Posterior cingulate gyrus (tissue), 11 donors: ENCODE measurements around the gene CDC42BPA.
"Not testable (repeated sequence)": the region's sequence is repeated elsewhere in the genome, so short reads cannot be mapped to it uniquely, and the experiment has no call there.

Source experiments
- DNase-seq, 10 donors: peaks; one replicate each; pipeline versions ENCODE4 v3.0.0 to v3.0.0-alpha.2; 2020 to 2021; ENCODE audit warnings: mixed read lengths in 3 of 10
- intact Hi-C: fragments of 100-400 bp; cut with DNase I; formaldehyde crosslinking; loops from one replicate; pipeline ENCODE4 v1.15.1; 2023

The CDC42BPA gene

DNA sequence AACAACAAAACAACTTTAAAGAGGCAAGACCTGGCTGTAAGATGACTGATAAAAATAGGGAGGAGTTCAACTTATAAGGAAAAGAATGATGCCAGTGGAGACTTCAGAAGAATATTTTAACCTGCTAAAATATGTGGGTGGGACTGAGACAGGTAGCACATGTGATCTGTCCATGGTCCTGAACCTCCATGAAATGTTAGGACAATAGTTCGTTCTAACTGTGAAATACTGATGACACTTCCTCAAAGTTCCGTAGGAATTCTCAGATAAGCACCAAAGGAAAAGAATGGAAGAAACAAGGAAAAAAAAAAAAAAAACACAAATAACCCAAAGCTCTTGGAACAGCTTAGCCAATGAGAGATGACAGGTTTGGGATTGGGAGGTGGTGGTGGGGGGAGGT lies 44.7 kb downstream of the CDC42BPA start:
- no peak for DNase-seq
- intact Hi-C loops = no loop called here

DNA sequence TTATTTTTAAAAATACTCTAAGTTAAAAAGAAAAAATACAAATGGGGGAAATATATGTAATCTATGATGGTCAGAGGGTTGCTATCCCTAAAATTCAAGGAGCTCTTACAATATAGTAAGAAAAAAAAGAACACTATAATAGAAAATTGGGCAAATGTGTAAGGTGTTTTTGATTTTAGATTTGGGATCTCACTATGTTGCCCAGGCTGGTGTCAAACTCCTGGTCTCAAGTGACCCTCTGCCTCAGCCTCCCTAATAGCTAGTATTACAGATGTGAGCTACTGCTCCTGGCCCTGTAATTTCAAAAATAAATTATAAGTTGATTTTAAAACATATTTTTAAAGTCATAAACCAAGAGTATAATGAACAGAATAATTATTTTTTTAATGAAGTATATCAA lies 45.9 kb downstream of the CDC42BPA start:
- intact Hi-C loops = no loop called here

DNA sequence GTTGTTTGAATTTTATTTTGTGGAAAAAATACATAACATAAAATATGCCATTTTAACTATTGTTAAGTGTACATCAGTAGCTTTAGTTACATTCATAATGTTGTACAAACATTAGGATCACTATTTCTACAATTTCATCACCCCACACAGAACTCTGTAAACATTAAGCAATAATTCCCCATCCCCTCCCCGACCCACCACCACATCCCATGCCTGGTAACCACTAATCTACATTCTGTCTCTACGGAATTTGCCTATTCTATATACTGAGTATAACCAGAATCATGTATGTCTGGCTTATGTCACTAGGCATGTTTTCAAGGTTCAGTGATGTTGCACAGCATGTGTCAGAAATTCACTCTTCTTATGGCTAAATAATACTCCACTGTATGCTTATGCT lies 47.7 kb downstream of the CDC42BPA start:
- no peak for DNase-seq
- intact Hi-C loops = no loop called here

More for the DNA sequence above, 45.9 kb downstream of the CDC42BPA start:
- DNase-seq = no peak

DNA sequence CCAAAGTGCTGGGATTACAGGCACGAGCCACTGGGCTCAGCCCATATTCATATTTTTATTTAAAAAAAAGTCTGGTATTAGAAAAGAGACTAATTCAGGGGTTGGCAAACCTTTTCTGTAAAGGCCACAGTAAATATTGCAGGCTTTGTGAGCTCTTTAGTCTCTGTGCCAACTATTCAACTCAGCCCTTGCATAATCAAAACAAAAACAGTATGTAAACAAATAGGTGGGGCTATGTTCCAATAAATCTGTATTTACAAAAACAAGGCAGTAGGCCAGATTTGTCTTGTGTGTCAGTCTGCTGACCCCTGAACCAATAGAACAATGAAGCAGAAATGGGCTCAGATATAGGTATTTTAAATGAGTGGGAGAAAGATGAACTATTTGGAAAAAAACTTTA lies 49.3 kb downstream of the CDC42BPA start:
- no peak for DNase-seq
- intact Hi-C loops = no loop called here

DNA sequence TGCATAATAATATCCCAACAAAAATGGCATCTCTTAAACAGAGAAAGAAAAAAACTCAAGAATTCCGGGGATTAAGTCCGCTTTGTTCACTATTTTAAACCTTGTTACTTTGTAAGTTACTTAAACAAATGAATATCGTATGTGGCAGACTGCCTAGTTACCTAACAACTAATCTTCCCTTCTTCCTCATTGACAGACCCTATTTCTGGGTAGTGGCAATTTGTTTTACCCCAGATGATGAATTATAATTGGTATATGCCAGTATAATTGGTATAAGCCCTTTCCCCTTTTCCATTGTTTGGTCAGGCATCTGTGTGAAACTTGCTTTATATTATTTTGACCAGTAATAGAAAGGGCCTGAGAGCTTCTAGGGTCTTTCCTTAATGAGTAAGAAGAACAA lies 52.4 kb downstream of the CDC42BPA start:
- intact Hi-C loops = no loop called here
- DNase-seq = no peak

DNA sequence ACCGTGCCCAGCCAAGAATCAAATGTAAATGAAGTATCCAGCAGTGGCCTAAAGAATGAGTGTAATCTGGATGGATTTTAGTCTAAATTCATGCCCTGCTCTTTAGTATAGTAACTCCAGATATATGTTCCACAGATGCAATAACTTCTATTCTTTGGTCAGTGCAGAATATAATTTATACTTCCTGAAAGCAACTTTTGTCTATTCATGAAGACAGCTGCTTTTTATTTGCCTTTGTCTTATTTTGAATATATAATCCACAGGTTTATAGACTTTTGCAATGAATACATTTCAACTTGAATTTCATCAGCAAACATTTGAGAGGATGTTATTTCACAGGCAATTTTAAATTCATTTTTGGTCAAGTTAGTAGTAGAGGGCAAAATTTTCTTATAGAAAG lies 54.4 kb downstream of the CDC42BPA start:
- intact Hi-C loops = no loop called here
- no peak for DNase-seq

DNA sequence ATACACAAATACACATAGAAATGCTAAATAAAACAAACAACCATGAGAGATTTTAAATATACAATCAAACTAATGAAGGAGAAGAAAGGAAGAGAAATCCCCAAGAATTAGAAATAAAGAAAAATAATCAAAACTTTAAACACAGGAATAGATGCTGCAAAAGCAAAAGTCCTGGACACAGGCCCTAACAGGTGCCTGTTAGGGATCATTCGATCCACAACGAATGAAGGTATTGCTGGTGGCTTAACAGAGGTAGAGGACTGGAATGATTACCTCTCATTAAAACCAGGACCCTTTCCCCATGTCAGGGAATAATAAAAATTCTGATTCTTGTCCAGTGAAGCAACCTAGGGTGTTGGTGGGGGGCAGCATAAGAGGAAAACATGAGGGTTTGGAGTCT lies 56.8 kb downstream of the CDC42BPA start:
- DNase-seq = no peak
- intact Hi-C loops = no loop called here

DNA sequence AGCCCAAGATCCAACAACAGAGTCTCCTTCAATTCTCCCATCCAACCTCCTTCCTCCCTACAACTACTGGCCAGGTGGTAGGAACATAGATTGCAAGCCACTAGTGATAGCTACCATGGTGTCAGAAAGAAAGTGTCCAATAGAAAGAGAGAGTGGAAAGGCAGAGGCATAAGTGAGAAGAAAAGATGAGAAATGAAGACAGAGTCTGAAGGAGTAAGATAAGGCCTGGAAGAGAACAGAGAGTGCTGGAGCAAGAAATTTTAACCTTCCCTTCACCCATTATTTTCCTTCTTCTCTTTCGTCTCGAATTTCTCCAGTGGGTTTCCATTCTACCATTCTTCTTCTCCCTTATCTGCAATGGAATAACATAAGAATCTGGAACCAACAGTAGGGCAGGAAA lies 57.9 kb downstream of the CDC42BPA start:
- intact Hi-C loops = no loop called here
- DNase-seq = no peak

DNA sequence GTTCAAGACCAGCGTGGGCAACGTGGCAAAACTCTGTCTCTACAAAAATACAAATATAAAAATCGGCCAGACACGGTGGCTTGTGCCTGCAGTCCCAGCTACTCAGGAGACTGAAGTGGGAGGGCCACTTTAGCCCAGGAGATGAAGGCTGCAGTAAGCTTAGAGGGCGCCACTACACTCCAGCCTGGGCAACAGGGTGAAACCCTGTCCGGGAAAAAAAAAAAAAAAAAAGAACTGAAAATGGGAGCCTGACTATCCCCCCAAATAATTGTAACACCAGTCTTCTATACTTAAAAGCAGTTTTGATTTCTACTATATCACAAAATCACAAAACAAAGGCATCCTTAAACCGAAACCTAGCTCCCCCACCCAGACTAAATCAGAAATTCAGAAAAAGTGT lies 60.3 kb downstream of the CDC42BPA start:
- peak in 1 of 10 donors; percentile 43 for DNase-seq
- intact Hi-C loops = no loop called here

DNA sequence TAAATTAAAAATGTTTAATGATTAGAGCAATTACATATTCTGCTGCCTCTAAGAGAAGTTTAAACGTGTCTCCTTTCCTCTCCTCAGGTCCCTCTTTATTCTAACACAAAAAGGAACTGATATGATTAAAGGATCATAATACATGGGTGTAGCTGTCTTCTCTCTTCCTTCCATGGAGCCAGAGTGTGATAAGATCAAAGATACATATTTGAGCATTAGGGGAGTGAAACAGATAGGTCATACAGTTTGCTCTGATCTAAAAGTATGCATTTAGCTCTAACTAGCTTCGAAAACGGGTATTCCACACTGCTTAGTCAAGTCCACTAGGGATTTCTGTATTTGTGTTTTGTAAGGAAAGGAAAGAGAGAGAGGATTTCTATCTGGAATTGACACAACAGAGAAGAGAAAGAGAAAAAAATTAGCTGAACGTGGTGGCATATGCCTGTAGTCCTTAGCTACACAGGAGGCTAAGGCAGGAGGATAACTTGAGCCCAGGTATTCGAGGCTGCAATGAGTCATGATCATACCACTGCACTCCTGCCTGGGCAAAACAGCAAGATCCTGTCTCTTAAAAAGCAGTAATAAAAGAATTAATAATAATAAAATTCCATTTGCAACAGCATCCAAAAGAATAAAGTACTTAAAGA lies 63.1 kb downstream of the CDC42BPA start:
- intact Hi-C loops = no loop called here
- DNase-seq = no peak

DNA sequence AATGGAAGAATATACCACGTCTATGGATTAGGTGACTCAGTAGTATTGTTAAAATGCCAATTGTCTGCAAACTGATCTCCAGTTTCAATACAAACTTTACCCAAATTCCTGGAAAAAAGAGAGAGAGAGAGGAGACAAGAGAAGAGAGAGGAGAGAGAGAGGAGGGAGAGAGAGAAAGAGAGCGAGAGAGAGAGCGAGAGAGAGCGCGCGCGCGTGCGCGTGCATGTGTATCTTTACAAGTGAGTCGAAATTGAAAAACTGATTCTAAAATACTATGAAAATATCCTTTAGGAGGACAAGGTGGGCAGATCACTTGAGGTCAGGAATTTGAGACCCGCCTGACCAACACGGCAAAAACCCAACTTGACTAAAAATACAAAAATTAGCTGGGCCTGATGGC lies 65.2 kb downstream of the CDC42BPA start:
- intact Hi-C loops = no loop called here
- peak in 1 of 10 donors; percentile 41 for DNase-seq

DNA sequence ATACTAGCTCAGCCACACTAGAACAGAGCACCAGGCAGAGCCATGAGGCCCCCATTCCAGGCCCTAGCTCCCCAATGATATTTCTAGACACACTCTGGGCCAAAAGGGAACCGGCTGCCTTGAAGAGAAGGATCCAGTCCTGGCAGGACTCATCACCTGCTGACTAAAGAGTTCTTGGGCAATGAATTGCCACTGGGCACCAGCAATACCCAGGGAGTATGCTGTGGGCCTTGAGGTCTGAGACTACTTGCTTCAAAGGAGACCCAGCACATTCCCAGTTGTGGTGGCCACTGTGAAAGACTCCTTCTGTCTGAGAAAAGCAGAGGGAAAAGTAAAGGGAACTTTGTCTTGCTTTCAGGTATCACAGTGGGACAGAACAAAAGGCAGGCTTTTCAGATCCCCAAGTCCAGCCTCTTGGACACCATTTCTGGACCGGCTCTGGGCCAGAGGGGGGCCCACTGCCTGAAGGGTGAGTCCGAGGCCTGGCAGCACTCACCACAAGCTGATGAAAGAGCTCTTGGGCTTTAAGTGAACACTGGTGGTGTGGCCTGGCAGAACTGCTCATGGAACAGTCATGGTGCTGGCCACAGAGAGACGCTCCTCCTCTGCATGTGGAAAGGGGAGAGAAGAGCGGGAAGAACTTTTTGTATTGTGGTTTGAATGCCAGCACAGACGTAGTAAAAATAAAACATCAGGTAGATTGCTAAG lies 72.5 kb downstream of the CDC42BPA start:
- intact Hi-C loops = no loop called here
- no peak for DNase-seq

DNA sequence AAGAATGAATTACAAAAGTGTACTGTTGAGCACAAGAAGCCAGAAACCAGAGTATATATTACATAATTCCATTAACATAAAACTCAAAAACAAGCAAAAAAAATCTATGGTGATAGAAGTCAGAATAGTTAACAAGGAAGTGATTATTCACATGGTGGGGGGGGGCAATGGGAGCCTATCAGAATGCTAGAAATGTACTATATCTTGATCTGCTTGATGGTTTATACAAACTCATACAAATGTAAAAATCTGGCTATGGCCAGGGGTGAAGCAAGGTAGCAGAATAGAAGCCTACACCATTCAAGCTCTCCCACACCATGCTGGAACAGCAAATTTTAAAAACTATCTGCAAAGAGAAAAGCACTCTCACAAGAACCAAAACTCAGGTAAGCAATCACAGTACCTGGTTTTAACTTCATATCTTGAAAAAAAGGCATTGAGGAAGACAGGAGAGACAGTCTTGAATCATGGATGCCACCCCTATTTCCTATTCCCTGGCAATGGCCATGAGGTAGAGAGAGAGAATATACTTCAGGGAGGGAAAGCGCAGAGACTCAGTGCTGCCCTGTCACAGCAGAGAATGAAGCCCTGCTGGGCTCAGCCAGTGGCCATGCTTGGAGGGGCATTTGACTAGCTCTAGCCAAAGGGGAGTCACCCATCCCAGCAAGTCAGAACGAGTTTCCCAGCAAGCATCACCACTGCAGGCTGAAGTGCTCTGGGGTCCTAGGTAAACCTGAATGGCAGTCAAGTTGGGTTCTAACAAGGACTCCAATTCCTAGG lies 73.8 kb downstream of the CDC42BPA start:
- DNase-seq = no peak
- intact Hi-C loops = no loop called here

DNA sequence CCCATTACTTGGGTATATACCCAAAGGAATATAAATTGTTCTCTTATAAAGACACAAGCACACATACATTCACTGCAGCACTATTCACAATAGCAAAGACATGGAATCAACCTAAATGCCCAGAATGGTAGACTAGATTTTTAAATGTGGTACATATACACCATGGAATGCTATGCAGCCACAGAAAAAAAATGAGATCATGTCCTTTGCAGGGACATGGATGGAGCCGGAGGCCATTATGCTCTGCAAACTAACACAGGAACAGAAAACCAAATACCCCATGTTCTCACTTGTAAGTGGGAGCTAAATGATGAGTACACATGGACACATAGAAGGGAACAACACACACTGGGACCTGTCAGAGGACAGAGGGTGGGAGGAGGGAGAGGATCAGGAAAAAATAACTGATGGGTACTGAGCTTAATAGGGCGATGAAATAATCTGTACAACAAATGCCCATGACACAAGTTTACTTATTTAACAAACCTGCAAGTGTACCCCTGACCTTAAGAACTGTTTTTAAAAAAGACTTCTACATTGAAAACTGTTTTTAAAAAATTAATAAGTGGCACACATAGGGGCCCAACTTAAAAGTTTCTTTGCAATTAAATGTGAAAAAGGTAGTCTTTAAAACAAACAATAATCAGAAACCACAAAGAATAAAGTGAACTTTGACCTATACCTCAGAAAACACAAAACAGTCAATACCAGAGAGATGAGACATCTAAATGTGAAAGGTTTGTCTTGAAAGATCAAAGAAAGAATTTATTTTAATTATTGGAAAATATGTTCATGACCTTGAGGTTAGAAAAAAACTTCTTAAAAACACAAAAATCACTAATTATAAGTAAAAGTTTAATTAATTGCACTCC lies 75.2 kb downstream of the CDC42BPA start:
- DNase-seq = no peak
- intact Hi-C loops = no loop called here

DNA sequence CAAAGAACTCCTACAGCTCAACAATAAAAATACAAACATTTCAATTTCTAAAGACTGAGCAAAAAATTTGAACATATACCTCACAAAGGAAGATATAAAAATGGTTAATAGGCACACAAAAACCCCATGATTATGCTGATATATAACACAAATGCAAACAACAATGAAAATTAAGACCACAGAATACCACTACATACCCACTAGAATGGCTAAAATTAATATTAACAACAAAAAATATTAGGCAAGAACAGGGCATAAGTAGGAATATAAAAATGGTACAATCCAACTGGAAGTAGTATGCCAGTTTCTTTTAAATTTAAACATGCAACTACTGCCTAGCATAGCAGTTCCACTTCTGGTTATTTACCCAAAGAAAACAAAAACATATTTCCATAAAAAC lies 77.3 kb downstream of the CDC42BPA start:
- DNase-seq = no peak
- intact Hi-C loops = no loop called here

DNA sequence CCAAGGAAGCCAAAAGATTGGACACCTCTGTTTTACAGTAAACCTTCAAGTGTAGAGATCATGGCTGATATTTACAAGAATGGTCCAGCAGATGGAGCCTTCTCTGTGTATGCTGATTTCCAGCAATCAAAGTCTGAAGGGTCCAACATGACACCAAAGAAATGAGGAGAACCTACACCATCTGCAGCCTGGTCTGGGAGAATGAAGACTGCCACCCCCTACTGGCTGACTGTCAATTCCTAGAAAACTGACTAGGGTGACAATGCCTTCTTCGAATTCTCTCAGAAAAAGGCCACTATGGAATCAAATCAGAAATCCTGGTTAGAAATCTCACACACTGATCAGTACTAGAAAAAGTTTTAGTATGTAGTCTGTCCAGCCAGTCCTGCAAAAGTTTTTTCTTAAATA lies 83.3 kb downstream of the CDC42BPA start:
- DNase-seq = peak in 1 of 10 donors; percentile 38
- intact Hi-C loops = loop anchor here (2.0 to 10.0 kb wide), 2 partner anchors 60 to 202 kb away; no protein-coding TSS in a partner anchor

DNA sequence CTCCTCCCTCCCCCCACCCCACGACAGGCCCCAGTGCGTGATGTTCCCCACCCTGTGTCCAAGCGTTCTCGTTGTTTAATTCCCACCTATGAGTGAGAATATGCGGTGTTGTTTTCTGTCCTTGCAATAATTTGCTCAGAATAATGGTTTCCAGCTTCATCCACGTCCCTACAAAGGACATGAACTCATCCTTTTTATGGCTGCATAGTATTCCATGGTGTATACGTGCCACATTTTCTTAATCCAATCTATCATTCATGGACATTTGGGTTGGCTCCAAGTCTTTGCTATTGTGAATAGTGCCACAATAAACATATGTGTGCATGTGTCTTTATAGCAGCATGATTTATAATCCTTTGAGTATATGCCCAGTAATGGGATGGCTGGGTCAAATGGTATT lies 87.2 kb downstream of the CDC42BPA start:
- intact Hi-C loops = loop anchor here (10.0 kb wide), 1 partner anchor 64 kb away; no protein-coding TSS in a partner anchor
- not testable (repeated sequence) for DNase-seq

DNA sequence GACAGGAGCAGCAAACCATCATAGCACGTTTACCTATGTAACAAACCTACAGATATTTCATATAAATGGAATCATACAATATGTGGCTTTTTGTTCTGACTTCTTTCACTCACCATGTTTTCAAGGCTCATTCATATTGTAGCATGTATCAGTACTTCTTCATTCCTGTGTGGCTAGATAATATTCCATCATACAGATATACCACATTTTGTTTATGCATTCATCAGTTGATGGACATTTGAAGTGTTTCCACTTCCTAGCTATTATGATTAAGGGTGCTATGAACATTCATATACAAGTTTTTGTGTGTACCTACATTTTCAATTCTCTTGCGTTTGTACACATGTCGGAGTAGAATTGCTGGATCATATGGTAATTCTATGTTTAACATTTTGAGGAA lies 90.1 kb downstream of the CDC42BPA start:
- DNase-seq = no peak
- intact Hi-C loops = no loop called here

DNA sequence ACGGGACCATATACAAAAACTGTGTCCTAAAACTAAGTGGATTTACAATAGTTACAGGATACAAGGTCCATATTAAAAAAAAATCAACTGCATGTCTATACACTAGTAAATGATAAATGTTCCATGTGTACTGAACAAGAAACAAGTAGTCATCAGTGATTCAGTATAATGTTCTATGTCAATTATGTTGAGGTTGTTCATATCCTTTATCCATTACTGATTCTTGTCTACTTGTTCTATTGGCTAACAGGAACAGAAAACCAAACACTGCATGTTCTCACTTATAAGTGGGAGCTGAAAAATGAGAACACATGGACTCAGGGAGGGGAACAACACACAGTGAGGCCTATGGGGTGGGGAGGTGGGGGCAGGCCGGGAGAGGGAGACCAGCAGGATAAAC lies 90.5 kb downstream of the CDC42BPA start:
- DNase-seq = no peak
- intact Hi-C loops = no loop called here

DNA sequence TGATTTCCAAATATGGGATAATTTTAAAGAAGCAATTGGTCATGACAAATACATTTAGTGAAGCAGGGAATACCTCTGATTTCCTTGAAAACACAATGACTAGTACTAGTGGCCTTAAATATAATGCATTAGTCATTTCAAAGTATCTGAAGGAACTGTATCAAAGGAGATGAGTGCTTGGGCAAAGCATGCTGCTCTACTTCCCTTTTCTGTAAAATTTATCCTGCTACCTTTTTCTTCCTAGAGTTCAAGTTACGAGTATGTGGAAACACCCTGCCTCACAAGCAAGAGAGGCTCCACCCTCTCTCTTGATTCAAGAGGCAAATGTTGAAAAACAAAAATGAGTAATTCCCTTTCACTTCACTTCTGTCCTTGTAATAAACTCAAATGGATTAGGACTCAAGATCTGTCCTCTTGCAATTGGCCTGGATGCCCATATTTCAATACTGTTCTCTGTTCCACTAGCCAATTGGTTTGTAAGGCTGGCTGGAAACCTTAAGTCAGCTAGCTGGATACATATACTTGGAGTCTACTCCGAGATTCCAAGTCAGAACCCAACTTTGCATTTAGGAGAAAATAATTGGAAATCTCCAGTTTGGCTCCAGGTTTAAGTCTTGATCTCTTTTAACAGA lies 92.5 kb downstream of the CDC42BPA start:
- intact Hi-C loops = no loop called here
- no peak for DNase-seq
